Activated naive CD8-positive, alpha-beta T cell treated with anti-CD3 and anti-CD28 coated beads for 36 hours (primary cell): ENCODE data around the gene GFI1B. TPM values are rescaled to one million over a fixed set of nuclear protein-coding genes. Genes with fewer than 3 reads are reported as not detected.
"Not testable (repeated sequence)": the region's sequence is repeated elsewhere in the genome, so short reads cannot be mapped to it uniquely, and the experiment has no call there.

Experiments
- DNase-seq: peaks from one replicate; pipeline ENCODE4 v3.0.0; 2021
- H3K27ac Mint-ChIP-seq: one replicate; pipeline ENCODE4 v1.8.0; 2022; ENCODE audit warnings: mild to moderate bottlenecking, moderate library complexity, mixed read lengths
- H3K27me3 Mint-ChIP-seq: one replicate; pipeline ENCODE4 v1.8.0; 2022; ENCODE audit warnings: mild to moderate bottlenecking, mixed read lengths
- H3K36me3 Mint-ChIP-seq: one replicate; pipeline ENCODE4 v1.8.0; 2021; ENCODE audit warnings: mild to moderate bottlenecking, mixed read lengths
- H3K4me1 Mint-ChIP-seq: one replicate; pipeline ENCODE4 v1.8.0; 2021; ENCODE audit warnings: mixed read lengths
- H3K4me3 Mint-ChIP-seq: one replicate; pipeline ENCODE4 v1.8.0; 2022; ENCODE audit warnings: mild to moderate bottlenecking, moderate library complexity, mixed read lengths
- H3K9me3 Mint-ChIP-seq: one replicate; pipeline ENCODE4 v1.8.0; 2022; ENCODE audit warnings: mixed read lengths
- total RNA-seq, 2 experiments: library from RNA; stranded (reverse); gene quantifications; one replicate each; pipeline ENCODE4 v1.2.3, GENCODE V29; 2021

The GFI1B gene
- total RNA-seq, 2 experiments from 2014 or later, result not detected

- no peak for DNase-seq
- no peaks in the 10 kb centered on the region for H3K36me3 Mint-ChIP-seq
- no peaks in the 10 kb centered on the region for H3K9me3 Mint-ChIP-seq
- H3K27me3 Mint-ChIP-seq, result peaks cover 68% of the 10 kb centered on the region
- peaks cover 4% of the 10 kb centered on the region for H3K4me1 Mint-ChIP-seq
- no peak overlapping the region for H3K27ac Mint-ChIP-seq
- no peak overlapping the region for H3K4me3 Mint-ChIP-seq
These were observed 5.2 kb downstream of the GFI1B start for GRCh38 chr9:132983491-132984201.

DNA sequence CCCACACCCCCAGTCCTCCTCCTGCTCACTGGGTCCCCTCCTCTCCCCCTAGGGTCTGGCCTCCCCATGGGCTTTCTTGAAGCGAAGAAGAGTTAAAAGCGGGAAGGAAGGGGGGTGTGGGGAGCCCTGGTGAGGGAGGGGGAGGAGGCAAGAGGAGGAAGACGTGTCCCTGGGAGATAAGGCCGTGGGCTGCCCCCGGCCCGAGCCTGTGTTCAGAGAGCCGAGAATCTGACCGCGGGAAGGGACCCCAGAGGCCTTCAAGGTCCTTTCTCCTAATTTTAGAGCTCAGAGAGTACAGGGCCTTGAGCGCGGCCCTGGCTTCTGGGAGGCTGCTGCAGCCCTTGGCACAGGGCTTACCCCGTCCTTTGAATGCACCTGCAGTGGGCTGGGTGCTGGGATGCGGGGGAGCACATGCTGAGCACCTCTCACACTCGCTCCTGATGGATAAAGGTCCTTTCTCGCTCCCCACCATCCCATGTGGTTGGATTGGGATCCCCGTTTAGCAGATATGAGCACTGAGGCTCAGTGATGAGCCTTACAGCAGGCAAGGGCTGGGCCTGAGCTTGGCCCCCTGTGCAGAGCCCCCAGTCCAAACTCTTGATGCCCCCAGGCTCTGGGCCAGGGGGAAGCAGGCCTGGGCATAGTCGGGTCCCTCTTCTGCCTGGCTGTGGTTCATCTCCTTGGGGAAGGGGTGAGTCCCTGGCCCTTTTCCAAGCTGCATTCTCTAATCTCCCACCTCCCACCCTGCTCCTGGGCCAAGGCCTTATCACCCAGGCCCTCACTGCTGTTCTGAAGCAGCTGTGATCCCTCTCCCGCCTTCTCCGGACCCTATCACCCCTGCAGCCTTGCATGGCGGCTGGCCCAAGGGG is 5.9 kb downstream of the GFI1B start:
- peaks cover 60% of the 10 kb centered on the region for H3K27me3 Mint-ChIP-seq
- H3K27ac Mint-ChIP-seq, result no peak overlapping the region
- no peak for DNase-seq
- no peaks in the 10 kb centered on the region for H3K4me1 Mint-ChIP-seq
- no peaks in the 10 kb centered on the region for H3K9me3 Mint-ChIP-seq
- no peaks in the 10 kb centered on the region for H3K36me3 Mint-ChIP-seq
- no peak overlapping the region for H3K4me3 Mint-ChIP-seq

- Mint-ChIP-seq H3K4me1 (no peaks in the 10 kb centered on the region), H3K36me3 (no peaks in the 10 kb centered on the region), H3K27me3 (peaks cover 54% of the 10 kb centered on the region)
These were observed 6.5 kb downstream of the GFI1B start for GRCh38 chr9:132985071-132985350.

GRCh38 chr9:132985489-132985888 is 7.0 kb downstream of the GFI1B start:
- Mint-ChIP-seq H3K27me3 (peaks cover 51% of the 10 kb centered on the region), H3K27ac (no peak overlapping the region), H3K4me1 (no peaks in the 10 kb centered on the region), H3K4me3 (no peak overlapping the region), H3K9me3 (peaks cover 2% of the 10 kb centered on the region), H3K36me3 (no peaks in the 10 kb centered on the region)
- DNase-seq, result no peak

More at GRCh38 chr9:132985071-132985350, 6.5 kb downstream of the GFI1B start:
- DNase-seq, result no peak
- Mint-ChIP-seq H3K4me3 (no peak overlapping the region), H3K9me3 (no peaks in the 10 kb centered on the region), H3K27ac (no peak overlapping the region)

- H3K4me1 Mint-ChIP-seq, result no peaks in the 10 kb centered on the region
- no peak overlapping the region for H3K4me3 Mint-ChIP-seq
- H3K27me3 Mint-ChIP-seq, result peaks cover 44% of the 10 kb centered on the region
- peaks cover 2% of the 10 kb centered on the region for H3K9me3 Mint-ChIP-seq
- no peaks in the 10 kb centered on the region for H3K36me3 Mint-ChIP-seq
- DNase-seq, result no peak
- H3K27ac Mint-ChIP-seq, result no peak overlapping the region
These were observed 7.6 kb downstream of the GFI1B start for GRCh38 chr9:132986114-132986513.

GRCh38 chr9:132986640-132987620 is 8.4 kb downstream of the GFI1B start:
- H3K4me1 Mint-ChIP-seq, result no peaks in the 10 kb centered on the region
- peaks cover 2% of the 10 kb centered on the region for H3K9me3 Mint-ChIP-seq
- peaks cover 36% of the 10 kb centered on the region for H3K27me3 Mint-ChIP-seq
- no peaks in the 10 kb centered on the region for H3K36me3 Mint-ChIP-seq
- H3K4me3 Mint-ChIP-seq, result no peak overlapping the region
- no peak for DNase-seq
- no peak overlapping the region for H3K27ac Mint-ChIP-seq

DNA sequence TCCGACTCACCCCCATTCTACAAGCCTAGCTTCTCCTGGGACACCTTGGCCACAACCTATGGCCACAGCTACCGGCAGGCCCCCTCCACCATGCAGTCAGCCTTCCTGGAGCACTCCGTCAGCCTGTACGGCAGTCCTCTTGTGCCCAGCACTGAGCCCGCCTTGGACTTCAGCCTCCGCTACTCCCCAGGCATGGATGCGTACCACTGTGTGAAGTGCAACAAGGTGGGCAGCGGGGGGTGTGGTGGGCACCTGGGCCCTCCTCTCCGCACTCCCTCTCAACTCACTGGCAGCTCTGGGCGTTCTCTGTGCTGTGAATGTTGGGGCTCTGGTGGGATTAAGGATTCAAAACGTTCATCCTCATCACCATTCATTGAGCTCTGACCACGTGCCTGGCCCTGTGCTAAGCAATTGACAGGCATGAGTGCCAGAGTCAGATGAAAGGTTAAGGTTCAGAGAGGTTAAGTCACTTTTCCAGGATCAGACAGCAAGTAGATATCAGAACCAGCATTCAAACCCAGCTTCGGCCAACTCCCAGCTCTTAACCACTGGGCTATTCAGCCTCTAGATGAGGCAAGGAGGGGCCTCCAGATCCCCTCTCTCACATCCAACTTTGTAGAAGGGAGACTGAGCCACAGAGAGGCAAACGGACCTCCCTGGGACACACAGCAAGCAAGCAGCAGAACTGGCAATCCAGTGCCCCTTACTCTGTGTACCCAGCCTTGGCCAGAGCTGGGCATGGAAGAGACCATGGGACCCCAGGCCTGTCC is 9.9 kb downstream of the GFI1B start:
- DNase-seq, result no peak
- peaks cover 2% of the 10 kb centered on the region for H3K9me3 Mint-ChIP-seq
- no peaks in the 10 kb centered on the region for H3K36me3 Mint-ChIP-seq
- no peaks in the 10 kb centered on the region for H3K4me1 Mint-ChIP-seq
- no peak overlapping the region for H3K4me3 Mint-ChIP-seq
- no peak overlapping the region for H3K27ac Mint-ChIP-seq
- H3K27me3 Mint-ChIP-seq, result peaks cover 30% of the 10 kb centered on the region

GRCh38 chr9:132989014-132989310 is 10.5 kb downstream of the GFI1B start:
- Mint-ChIP-seq H3K27ac (no peak overlapping the region), H3K4me1 (no peaks in the 10 kb centered on the region), H3K36me3 (no peaks in the 10 kb centered on the region), H3K4me3 (no peak overlapping the region), H3K9me3 (peaks cover 2% of the 10 kb centered on the region), H3K27me3 (peaks cover 24% of the 10 kb centered on the region)
- DNase-seq, result no peak

DNA sequence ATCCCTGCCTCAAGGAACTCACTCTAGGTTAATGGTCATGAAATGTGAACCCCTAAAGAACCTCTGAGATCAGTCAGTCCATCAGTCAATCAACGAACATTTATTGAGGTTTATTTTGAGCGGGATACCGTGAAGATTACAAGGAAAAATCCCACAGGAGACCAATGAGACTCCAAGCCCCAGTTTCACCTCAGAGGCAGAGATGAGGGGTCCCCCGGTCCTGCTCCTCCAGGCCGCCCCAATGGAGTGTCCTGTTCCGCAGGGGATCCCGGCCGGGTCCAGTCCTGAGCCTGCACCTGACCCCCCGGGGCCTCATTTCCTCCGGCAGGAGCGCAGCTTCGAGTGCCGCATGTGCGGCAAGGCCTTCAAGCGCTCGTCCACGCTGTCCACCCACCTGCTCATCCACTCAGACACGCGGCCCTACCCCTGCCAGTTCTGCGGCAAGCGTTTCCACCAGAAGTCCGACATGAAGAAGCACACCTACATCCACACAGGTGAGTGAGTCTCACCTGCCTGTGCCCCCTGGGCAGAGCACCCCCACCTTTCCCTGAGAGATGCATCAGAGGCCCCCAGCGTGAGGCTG is 11.0 kb downstream of the GFI1B start:
- Mint-ChIP-seq H3K27me3 (peaks cover 22% of the 10 kb centered on the region), H3K4me1 (peaks cover 2% of the 10 kb centered on the region), H3K36me3 (no peaks in the 10 kb centered on the region), H3K27ac (no peak overlapping the region), H3K4me3 (no peak overlapping the region), H3K9me3 (peaks cover 2% of the 10 kb centered on the region)
- DNase-seq, result no peak

DNA sequence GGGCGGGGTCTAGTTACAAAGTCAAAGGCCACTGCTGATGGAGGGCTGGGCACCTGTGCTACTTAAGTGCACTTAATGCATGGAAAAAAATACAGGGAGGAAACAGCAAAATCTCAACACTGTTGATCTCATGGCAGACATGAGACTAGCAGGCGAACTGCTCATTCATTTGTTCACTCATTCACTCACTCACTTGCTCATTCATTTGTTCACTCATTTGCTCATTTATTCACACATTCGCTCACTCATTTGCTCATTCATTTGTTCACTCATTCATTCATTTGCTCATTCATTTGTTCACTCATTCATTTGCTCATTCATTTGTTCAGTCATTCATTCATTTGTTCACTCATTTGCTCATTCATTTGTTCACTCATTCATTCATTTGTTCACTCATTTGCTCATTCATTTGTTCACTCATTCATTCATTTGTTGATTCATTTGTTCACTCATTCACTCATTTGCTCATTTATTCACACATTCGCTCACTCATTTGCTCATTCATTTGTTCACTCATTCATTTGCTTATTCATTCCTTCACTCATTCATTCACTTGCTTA is 11.6 kb downstream of the GFI1B start:
- H3K27me3 Mint-ChIP-seq, result peaks cover 24% of the 10 kb centered on the region
- H3K4me1 Mint-ChIP-seq, result not testable (repeated sequence)

GRCh38 chr9:132990781-132991180 is 12.3 kb downstream of the GFI1B start:
- Mint-ChIP-seq H3K4me3 (no peak overlapping the region), H3K9me3 (peaks cover 2% of the 10 kb centered on the region), H3K4me1 (peaks cover 4% of the 10 kb centered on the region), H3K27ac (no peak overlapping the region), H3K27me3 (peaks cover 19% of the 10 kb centered on the region), H3K36me3 (no peaks in the 10 kb centered on the region)
- no peak for DNase-seq

More for the DNA sequence above, 11.6 kb downstream of the GFI1B start:
- H3K36me3 Mint-ChIP-seq, DNase-seq, H3K9me3 Mint-ChIP-seq, H3K4me3 Mint-ChIP-seq, H3K27ac Mint-ChIP-seq: not testable (repeated sequence)

DNA sequence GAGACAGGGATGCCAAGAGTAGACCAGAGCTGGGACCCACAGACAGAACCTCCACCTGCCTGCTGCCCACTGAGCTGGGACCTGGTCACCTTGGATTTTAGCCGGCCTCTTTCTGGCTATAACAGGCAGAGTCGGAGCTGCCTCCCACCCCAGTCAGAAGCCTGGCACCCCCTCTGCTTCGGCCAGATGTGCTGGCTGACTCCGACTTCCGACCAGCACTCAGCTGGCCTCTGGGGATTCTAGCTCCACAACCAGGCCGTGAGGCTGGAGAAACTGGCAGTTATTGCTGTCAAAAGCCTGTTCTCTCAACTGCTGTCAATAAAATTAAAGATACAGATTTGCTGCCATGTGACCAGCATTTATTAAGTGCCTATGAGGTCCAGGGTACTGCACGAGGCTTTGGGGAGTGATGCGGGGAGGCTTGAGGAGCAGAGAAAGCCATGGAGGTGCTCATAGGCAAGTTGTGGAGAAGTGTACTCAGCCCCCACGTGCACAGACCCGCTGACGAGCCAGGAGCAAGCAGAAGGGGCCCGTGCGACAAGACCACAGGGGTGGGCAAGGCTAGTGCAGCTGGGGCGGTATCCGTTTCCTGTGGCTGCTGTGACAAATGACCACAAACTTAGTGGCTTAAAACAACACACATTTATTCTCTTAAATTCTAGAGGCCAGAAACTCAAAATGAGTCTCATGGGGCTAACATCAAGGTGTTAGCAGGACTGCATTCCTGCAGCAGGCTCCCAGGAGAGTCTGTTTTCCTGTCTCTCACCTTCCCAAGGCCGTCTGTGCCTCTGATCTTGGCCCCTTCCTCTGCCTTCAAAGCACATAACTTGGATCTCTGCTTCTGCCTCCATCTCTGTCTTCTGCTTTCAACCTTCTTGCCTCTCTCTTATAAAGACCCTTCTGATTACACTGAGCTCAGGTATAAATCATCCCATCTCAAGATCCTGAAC is 13.1 kb downstream of the GFI1B start:
- Mint-ChIP-seq H3K36me3 (no peaks in the 10 kb centered on the region), H3K9me3 (peaks cover 2% of the 10 kb centered on the region), H3K27ac (no peak overlapping the region), H3K27me3 (peaks cover 17% of the 10 kb centered on the region), H3K4me1 (peaks cover 4% of the 10 kb centered on the region), H3K4me3 (no peak overlapping the region)
- no peak for DNase-seq

GRCh38 chr9:132993511-132993939 is 15.0 kb downstream of the GFI1B start:
- Mint-ChIP-seq H3K4me1 (peaks cover 4% of the 10 kb centered on the region), H3K9me3 (peaks cover 2% of the 10 kb centered on the region), H3K4me3 (no peak overlapping the region), H3K36me3 (no peaks in the 10 kb centered on the region), H3K27ac (no peak overlapping the region), H3K27me3 (peaks cover 17% of the 10 kb centered on the region)
- DNase-seq, result no peak
